Measurements from ENCODE around the gene LGR6.

DNA sequence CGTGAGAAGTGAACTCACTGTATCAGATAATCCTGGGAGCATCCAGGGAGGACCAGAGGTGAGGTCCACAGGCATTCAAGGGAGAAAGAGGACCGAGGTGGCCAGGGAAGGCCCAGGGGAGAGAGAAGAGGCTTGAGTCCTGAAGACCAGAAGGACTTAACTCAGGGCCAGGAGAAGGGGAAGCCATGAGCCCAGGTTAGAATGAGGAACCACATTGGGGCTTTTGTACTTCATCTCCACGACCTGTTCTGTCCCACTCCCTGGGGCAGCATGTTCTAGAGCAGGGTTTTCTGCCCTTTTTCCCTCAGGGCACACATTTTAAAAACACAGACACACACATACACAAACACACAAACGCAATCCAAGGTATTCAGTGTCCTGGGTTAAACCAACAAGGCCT lies 8.4 kb downstream of the LGR6 start:
- TF ChIP-seq, protein P1, sequence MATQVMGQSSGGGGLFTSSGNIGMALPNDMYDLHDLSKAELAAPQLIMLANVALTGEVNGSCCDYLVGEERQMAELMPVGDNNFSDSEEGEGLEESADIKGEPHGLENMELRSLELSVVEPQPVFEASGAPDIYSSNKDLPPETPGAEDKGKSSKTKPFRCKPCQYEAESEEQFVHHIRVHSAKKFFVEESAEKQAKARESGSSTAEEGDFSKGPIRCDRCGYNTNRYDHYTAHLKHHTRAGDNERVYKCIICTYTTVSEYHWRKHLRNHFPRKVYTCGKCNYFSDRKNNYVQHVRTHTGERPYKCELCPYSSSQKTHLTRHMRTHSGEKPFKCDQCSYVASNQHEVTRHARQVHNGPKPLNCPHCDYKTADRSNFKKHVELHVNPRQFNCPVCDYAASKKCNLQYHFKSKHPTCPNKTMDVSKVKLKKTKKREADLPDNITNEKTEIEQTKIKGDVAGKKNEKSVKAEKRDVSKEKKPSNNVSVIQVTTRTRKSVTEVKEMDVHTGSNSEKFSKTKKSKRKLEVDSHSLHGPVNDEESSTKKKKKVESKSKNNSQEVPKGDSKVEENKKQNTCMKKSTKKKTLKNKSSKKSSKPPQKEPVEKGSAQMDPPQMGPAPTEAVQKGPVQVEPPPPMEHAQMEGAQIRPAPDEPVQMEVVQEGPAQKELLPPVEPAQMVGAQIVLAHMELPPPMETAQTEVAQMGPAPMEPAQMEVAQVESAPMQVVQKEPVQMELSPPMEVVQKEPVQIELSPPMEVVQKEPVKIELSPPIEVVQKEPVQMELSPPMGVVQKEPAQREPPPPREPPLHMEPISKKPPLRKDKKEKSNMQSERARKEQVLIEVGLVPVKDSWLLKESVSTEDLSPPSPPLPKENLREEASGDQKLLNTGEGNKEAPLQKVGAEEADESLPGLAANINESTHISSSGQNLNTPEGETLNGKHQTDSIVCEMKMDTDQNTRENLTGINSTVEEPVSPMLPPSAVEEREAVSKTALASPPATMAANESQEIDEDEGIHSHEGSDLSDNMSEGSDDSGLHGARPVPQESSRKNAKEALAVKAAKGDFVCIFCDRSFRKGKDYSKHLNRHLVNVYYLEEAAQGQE (IDR thresholded peaks at IDR 0.05; ENCODE audit: insufficient read depth in 1 of 2, low read depth in 2 of 2, low read length in 2 of 2): no peak
- TF ChIP-seq SIN3A (IDR thresholded peaks at IDR 0.05; ENCODE audit: borderline replicate concordance, insufficient read depth, low read length) (no peak), POLR2AphosphoS5 (IDR thresholded peaks at IDR 0.05; ENCODE audit: low read depth, low read length) (no peak), TAF1 (IDR thresholded peaks at IDR 0.05; ENCODE audit: borderline replicate concordance, insufficient read depth, low read length) (no peak), FOXP2 (optimal IDR thresholded peaks at IDR 0.05; ENCODE audit: borderline replicate concordance, extremely low read depth, extremely low read length, insufficient read depth) (no peak)

Measured in PFSK-1 (cell line).